IPS DF 6.9 (cell line): ENCODE measurements around the gene PMVK.
A peak's percentile ranks its signal among the peaks of the same experiment; 100 is the strongest.
"Not testable (repeated sequence)": the region's sequence is repeated elsewhere in the genome, so short reads cannot be mapped to it uniquely, and the experiment has no call there.

Experiments
- DNase-seq: peaks from one replicate; pipeline ENCODE4 v3.0.0-alpha.2; 2013; ENCODE audit warnings: low read depth, low spot score
- H3K27ac ChIP-seq: one replicate; pipeline ENCODE4 v1.5.1; 2013; ENCODE audit warnings: low read length, control low read depth
- H3K27me3 ChIP-seq: 2 replicates; pipeline ENCODE4 v1.6.1; 2013; ENCODE audit warnings: mild to moderate bottlenecking, low read length; ENCODE audit not compliant: control insufficient read depth, insufficient read depth
- H3K36me3 ChIP-seq: 2 replicates; pipeline ENCODE4 v1.6.1; 2013; ENCODE audit warnings: low read length; ENCODE audit not compliant: control insufficient read depth, insufficient read depth
- H3K4me1 ChIP-seq: 2 replicates; pipeline ENCODE4 v1.6.1; 2013; ENCODE audit warnings: low read length; ENCODE audit not compliant: control insufficient read depth, insufficient read depth
- H3K4me3 ChIP-seq: 2 replicates; pipeline ENCODE4 v1.5.1; 2013; ENCODE audit warnings: mild to moderate bottlenecking, low read length
- H3K9me3 ChIP-seq: 2 replicates; pipeline ENCODE4 v1.6.1; 2013; ENCODE audit warnings: low read length, inconsistent platforms; ENCODE audit not compliant: control insufficient read depth, insufficient read depth
- WGBS: extraction: QIAGEN DNeasy Blood & Tissue Kit; methylation state at CpG from one replicate; pipeline ENCODE4 v1.1.7; 2013; ENCODE audit warnings: mixed read lengths, missing lambda C conversion rate; ENCODE audit not compliant: insufficient read length, insufficient coverage; 5-methylcytosine and 5-hydroxymethylcytosine counted together

PMVK gene

GRCh38 chr1:154936555-154937084 is at the start of gene PMVK:
Gene PMVK, minus strand, starts transcription at chr1:154936719. Its CDS starts 34 bp downstream, at chr1:154936685.
- peak within 1 kb of the TSS; percentile 62; the same call in 1 of the 2 replicates for H3K4me3 ChIP-seq
- H3K27me3 ChIP-seq: no peaks in the 10 kb centered on the region
- peaks cover 6% of the 10 kb centered on the region; the same call in 1 of the 2 replicates for H3K4me1 ChIP-seq
- no peaks in the 10 kb centered on the region for H3K9me3 ChIP-seq
- no peak for DNase-seq
- WGBS: no CpG with 5 or more reads among the region's 45 CpGs
- H3K27ac ChIP-seq: no peak within 1 kb of the TSS
- H3K36me3 ChIP-seq: no peaks in the 10 kb centered on the region

DNA sequence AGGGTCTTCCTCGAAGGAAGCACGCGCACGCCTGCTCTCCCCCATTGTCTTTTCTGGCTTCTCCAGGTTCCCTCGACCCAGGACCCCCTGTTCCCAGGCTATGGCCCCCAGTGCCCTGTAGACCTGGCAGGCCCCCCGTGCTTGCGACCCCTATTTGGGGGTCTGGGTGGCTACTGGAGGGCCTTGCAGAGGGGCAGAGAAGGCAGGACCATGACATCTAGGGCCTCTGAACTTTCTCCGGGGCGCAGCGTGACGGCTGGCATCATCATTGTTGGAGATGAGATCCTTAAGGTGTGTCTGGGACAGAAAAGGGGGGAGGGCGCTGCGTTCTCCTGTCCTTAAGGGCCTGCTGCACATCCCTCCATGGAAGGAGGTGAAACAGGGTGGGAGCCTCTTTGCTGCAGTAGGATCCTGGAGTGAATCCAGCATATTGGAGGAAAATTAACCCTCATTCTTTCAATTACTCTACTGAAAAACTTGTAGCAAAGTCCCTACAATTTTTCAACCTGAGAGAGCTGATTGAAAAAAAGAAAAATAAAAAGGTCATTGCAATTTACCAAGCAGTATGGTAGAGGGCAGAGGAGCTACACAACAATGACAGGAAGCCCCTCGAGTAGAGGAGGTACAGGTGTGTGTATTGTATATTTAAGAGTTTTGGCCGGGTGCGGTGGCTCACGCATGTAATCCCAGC is 47.4 kb upstream of the PMVK start:
- Histone ChIP-seq H3K9me3 (no peaks in the 10 kb centered on the region), H3K36me3 (peaks cover 16% of the 10 kb centered on the region), H3K4me1 (no peaks in the 10 kb centered on the region), H3K4me3 (peak overlapping the region; percentile 88; the same call in 1 of the 2 replicates), H3K27me3 (no peaks in the 10 kb centered on the region), H3K27ac (no peak overlapping the region)
- WGBS: no CpG with 5 or more reads among the region's 17 CpGs
- no peak for DNase-seq

DNA sequence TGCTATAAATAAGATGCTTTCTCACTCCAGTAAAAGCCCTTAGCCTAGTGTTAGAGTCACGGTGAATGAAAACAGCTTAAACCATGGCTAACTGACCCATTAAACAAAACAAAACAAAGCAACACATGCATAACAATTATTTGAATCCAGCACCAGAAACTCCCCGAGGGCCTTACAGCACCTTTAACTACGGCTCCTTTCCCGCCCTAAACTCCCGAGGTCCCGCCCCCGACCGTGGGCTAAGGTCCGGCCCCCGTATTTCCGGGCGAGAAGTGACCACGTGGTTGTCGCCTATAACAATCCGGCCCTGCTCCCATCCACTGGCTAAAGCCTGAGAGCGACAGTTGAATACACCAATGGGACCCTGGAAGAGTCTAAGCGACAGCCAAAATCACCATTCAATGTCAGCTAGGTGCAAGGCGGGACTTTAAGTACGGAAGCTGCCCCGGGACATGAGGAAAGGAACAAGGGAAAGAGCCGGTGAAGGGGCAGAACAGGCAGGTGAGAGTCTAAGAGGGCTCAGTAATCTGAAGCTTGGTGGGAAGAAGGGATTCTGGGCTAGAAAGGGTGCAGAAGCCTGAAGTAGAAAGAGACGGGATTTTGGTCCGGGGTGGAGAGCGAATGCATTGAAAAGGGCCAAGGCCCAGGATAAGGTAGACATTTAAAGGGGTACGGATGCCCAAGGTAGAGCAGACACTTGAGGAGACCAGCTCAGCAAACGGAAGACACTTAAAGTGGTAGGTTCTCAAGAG is 46.6 kb upstream of the PMVK start, which contains the start of gene FLAD1:
Gene FLAD1, plus strand, starts transcription at position 448 of the 752 bp plus-strand sequence. CDS start 351 bp downstream, outside the sequence.
- Histone ChIP-seq H3K27ac (no peak within 1 kb of the TSS), H3K27me3 (no peaks in the 10 kb centered on the region), H3K4me1 (no peaks in the 10 kb centered on the region), H3K9me3 (no peaks in the 10 kb centered on the region), H3K4me3 (peak within 1 kb of the TSS; percentile 88), H3K36me3 (peaks cover 9% of the 10 kb centered on the region)
- peak; percentile 100 for DNase-seq
- no CpG with 5 or more reads among the region's 26 CpGs for WGBS

DNA sequence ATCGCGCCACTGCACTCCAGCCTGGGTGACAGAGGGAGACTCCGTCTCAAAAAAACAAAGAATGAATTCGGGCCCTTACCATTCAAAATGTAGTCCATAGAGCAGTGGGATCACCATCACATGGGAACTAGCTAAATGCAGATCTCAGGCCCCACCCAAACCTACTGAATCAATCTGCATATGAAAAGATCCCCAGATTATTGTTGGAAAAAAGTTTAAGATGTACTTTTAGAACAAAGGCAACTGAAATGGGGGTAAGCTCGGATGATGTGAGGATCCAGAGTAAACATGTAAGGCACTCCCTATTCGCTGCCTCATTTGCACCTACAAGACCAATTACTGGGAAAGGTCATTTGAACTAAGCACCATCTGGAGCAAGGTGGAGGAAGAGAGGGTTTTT is 45.8 kb upstream of the PMVK start:
- H3K4me1 ChIP-seq: no peaks in the 10 kb centered on the region
- no peak for DNase-seq
- H3K9me3 ChIP-seq: no peaks in the 10 kb centered on the region
- WGBS: no CpG with 5 or more reads among the region's 6 CpGs
- H3K27ac ChIP-seq: no peak overlapping the region
- H3K4me3 ChIP-seq: peak overlapping the region; percentile 23; the same call in 1 of the 2 replicates
- peaks cover 6% of the 10 kb centered on the region; the same call in 1 of the 2 replicates for H3K36me3 ChIP-seq
- H3K27me3 ChIP-seq: no peaks in the 10 kb centered on the region

DNA sequence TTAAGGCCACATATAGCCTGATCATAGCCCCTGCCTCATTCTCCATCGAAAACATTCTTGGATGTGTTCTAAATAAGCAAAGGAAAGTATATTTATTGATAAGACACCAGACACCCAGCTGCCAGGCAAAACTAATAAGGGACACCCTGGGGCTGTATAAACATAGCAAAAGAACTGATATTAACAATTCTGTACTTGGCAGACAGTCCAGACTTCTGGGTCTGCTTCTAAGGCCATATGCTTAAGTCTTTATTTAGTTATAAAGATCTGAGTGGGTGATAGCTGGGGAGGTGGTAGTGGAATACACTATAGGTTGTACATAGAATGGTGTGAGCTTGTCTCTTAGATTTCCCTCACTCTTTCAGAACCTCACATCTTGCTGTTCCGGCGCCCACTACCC is 41.8 kb upstream of the PMVK start:
- H3K4me3 ChIP-seq: no peak overlapping the region
- WGBS: no CpG with 5 or more reads among the region's 3 CpGs
- no peak overlapping the region for H3K27ac ChIP-seq
- H3K27me3 ChIP-seq: no peaks in the 10 kb centered on the region
- peaks cover 6% of the 10 kb centered on the region; the same call in 1 of the 2 replicates for H3K36me3 ChIP-seq
- no peak for DNase-seq
- no peaks in the 10 kb centered on the region for H3K9me3 ChIP-seq
- H3K4me1 ChIP-seq: no peaks in the 10 kb centered on the region

- DNase-seq, H3K36me3 ChIP-seq: not testable (repeated sequence)
- WGBS: no CpG with 5 or more reads among the region's 3 CpGs
Measured at GRCh38 chr1:154977762-154978161, 41.2 kb upstream of the PMVK start.

DNA sequence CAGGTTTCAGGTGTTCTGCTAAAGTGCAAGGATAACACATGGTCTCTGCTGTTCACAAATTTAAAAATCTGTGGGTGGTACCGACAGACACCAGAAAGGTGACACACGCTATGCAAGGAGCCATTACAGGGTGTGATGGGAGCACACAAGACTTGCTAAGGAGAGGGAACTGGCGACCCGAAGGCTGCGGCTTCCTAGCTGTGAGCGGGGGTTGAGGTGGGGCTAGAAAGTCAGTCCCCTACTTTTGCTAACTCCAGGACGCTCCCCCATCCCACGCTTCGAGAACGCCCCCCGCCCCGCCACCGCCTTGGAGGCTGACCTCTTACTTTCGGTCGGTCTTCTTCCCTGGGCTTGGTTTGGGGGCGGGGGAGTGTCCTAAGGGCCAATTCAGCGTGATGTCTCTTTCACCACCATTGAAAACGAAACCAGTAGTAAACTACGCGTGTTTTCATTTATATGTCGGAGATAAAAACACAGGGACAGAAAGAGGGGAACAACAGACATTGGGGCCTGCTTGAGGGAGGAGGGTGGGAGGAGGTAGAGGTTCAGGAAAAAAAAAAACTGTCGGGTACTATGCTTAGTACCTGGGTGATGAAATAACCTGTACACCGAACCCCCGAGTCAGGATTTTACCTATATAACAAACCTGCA is 39.0 kb upstream of the PMVK start:
- H3K9me3 ChIP-seq: no peaks in the 10 kb centered on the region
- WGBS: no CpG with 5 or more reads among the region's 24 CpGs
- H3K27ac ChIP-seq: peak overlapping the region; percentile 6
- H3K4me3 ChIP-seq: peak overlapping the region; percentile 82; the same call in 1 of the 2 replicates
- peaks cover 6% of the 10 kb centered on the region; the same call in 1 of the 2 replicates for H3K36me3 ChIP-seq
- peaks cover 8% of the 10 kb centered on the region; the same call in 1 of the 2 replicates for H3K4me1 ChIP-seq
- no peak for DNase-seq
- H3K27me3 ChIP-seq: no peaks in the 10 kb centered on the region

More at GRCh38 chr1:154977762-154978161, 41.2 kb upstream of the PMVK start:
- H3K9me3 ChIP-seq, H3K4me1 ChIP-seq, H3K27me3 ChIP-seq, H3K4me3 ChIP-seq, H3K27ac ChIP-seq: not testable (repeated sequence)

DNA sequence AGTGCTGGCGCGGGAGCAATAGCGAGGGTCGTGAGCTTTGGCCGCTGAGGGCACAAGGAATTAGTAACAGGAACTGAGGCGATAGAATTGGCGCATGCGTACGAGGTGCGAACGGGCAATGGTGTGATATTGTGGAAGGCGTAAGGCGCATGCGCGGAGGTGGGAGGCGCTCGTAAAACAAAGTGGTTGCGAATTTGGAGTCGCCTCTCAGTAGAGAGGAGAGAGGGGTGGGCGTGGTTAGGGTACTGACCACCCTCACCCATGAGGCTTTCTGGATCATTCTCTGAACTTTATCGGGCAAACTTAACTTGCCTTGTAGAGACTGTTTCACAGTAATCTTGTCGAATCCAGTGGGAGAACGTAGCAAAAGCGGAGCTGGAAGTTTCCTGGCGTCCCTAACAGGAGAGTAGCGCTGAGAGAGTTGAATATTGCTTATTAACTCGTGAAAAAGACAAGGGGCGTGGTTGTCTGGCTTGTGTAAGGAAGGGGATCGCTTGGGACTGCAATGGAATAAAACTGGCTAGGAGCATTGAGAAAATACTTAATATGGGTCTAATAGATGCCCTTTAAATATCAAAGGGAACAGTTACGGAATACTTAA is 38.4 kb upstream of the PMVK start:
- H3K27ac ChIP-seq: peak overlapping the region; percentile 6
- H3K36me3 ChIP-seq: peaks cover 6% of the 10 kb centered on the region; the same call in 1 of the 2 replicates
- H3K4me1 ChIP-seq: peaks cover 8% of the 10 kb centered on the region; the same call in 1 of the 2 replicates
- no peak for DNase-seq
- H3K9me3 ChIP-seq: no peaks in the 10 kb centered on the region
- no peaks in the 10 kb centered on the region for H3K27me3 ChIP-seq
- H3K4me3 ChIP-seq: peak overlapping the region; percentile 82
- WGBS: no CpG with 5 or more reads among the region's 30 CpGs

DNA sequence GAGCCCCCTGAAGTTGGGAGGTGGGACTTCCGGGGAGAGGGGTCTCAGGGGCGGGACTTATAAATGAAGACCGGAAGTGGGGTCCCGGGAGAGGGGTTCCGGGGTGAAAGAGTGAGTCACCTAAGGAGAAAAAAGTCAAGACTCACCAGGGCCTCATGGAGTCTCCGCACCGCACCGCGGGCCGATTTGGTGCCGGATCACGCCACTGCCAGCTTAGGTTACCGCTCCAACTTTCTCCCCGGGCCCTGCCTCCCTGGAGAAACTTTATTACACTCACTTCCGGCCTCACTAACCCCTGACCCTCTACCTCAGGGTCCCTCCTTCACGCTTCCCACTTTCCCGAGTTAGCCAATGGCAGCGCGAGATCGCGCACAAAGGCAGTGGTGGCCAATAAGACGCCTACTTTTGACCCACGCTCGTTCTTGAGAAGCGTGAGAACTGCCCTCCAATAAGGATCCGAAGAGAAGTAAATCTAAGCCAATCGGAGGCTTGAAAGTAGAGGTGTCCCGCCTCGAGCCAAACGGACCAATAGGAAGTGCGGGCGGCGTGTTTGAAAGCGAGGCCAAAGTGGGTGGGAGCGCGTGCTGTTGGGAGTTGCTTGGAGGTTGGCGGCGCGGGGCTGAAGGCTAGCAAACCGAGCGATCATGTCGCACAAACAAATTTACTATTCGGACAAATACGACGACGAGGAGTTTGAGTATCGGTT is 37.7 kb upstream of the PMVK start, which contains the start of gene CKS1B:
Gene CKS1B, plus strand, starts transcription at position 580 of the 706 bp plus-strand sequence. Its CDS starts 65 bp downstream, at position 645.
- Histone ChIP-seq H3K27me3 (no peaks in the 10 kb centered on the region), H3K9me3 (no peaks in the 10 kb centered on the region), H3K27ac (peak within 1 kb of the TSS; percentile 6), H3K4me3 (peak within 1 kb of the TSS; percentile 83), H3K4me1 (peaks cover 8% of the 10 kb centered on the region; the same call in 1 of the 2 replicates), H3K36me3 (peaks cover under 1% of the 10 kb centered on the region; the same call in 1 of the 2 replicates)
- WGBS: no CpG with 5 or more reads among the region's 47 CpGs
- DNase-seq: peak; percentile 99
